H4 (cell line): ENCODE data around the gene CYFIP1. TPM values are rescaled to one million over a fixed set of nuclear protein-coding genes. Genes with fewer than 3 reads are reported as not detected.

ENCODE experiments used
- DNase-seq: peaks from one replicate; pipeline ENCODE4 v3.0.0-alpha.2; 2015; ENCODE audit warnings: low spot score
- total RNA-seq: library from RNA; depleted of rRNA; stranded (reverse); fragments of >200 nt; shearing (Covaris generic); gene quantifications from 2 replicates; pipeline ENCODE4 v1.2.3, GENCODE V29; 2014

The CYFIP1 gene
- total RNA-seq, 1 experiment from 2014 or later = 39.3 TPM

DNA sequence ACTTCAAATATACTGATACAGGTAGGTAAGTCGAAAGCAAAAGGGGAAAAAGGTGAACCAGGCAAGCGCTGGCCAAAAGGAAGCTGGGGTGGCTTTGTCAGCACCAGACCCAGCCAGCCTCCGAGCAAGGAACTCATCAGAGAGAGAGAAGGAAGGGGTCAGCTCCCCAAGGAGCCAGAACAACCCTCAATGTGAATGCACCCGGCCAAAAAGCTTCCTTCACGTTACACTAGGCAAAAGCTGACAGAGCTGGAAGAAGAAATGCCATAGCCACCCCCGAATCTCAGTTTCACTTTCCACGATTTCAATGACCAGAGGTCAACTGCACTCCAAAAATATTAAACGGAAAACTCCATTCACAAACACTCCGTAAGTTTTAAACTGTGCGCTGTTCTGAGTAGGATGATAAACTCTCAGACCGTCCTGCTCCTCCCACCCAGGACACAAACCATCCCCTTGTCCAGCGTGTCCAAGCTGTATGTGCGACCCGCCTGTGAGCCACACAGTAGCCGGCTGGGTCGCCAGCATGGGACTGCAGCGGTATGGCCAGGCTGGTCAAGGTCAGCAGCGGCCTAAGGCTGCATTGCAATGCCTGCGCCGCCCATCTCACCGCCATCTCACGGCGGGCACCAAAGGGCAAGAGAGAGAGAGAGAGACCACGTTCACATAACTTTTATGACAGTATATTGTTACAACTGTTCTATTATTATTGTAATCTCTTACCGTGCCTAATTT, 29.7 kb downstream of the CYFIP1 start:
- DNase-seq = no peak

GRCh38 chr15:22949074-22949547, 31.1 kb downstream of the CYFIP1 start:
- DNase-seq = no peak

DNA sequence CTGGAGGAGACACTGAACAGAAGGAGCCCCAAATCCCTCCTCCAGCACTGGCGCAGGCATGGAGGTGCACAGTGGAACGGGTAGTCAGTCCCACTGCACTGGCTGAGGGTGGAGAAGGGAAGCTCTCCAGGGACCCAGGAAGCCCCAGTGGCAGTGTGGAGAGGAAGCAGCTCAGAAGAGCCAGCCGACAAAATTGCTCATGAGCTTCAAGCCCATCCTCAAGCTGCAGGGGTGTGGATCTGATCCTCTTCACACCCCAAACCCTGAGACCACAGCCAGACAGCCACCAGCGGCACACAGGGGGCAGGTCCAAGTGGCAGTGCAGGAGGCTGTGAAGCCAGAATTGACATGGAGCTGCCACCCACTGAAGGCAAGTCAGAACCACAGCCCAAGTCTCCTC, 32.1 kb downstream of the CYFIP1 start:
- no peak for DNase-seq

- no peak for DNase-seq
Observed at GRCh38 chr15:22947101-22948000, 32.8 kb downstream of the CYFIP1 start.

DNA sequence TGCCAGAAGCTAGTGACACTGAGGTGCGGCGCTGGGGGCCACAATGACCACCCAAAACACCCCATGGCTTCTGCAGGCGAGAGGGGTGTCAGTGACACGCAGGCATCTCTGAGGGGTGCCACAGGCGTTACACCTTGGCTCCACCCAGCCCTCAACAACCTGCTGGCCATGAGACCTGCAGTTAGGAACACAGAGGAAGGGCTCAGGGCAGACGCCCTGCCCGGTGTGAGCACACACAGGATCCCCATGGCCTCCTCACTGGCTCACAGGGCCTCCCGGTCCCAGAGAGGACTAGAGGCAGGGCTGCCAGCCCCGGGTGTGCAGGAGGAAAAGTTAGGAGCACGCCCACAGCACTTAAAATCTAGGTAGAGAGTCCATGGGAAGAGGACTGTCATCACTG, 35.1 kb downstream of the CYFIP1 start:
- no peak for DNase-seq

GRCh38 chr15:22944651-22945050, 35.5 kb downstream of the CYFIP1 start:
- no peak for DNase-seq

DNA sequence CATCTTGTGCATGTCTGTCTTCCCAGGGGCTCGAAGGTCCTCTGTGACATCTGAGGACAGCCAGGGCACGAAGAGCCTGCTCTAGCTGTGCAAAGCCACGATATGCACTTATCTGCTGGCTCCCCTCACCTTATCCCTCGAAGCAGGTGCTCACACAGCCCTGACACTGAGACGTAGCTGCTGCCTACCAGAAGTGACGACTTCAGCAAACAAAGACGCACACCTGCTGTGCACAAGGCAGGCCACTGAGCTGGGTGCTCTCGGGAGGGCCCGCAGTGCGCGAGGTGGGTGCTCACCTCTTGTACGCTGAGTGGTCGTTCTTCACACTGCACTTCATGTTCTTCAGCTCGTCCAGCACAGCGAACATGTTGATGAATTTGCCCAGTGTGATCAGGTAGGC, 37.3 kb downstream of the CYFIP1 start:
- no peak for DNase-seq

DNA sequence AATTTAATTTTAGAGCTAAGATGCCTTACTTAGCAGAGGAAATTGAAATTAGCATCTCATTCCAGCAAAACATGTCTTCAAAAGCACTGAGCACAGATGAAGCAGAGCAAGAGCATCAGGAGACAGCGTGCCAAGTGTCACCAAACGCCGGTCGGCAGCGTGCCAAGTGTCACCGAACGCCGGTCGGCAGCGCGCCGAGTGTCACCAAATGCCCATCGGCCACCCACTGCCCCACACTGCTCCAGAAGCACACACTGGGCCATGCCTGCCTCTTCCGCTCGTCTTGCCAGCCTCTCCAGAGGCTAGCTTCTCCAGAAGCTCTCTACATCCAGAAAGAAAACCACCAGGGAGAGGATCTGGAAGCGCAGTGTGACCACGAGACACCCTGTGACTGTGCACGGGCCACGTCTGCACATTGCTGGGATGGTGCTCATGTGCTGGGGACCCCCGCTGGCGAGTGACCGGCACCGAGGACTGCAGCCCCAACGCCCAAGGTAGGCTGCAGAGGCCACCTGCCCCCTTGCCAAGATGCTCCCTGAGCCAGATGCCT, 37.8 kb downstream of the CYFIP1 start:
- DNase-seq = no peak

GRCh38 chr15:22941179-22941578, 39.0 kb downstream of the CYFIP1 start:
- DNase-seq = no peak

DNA sequence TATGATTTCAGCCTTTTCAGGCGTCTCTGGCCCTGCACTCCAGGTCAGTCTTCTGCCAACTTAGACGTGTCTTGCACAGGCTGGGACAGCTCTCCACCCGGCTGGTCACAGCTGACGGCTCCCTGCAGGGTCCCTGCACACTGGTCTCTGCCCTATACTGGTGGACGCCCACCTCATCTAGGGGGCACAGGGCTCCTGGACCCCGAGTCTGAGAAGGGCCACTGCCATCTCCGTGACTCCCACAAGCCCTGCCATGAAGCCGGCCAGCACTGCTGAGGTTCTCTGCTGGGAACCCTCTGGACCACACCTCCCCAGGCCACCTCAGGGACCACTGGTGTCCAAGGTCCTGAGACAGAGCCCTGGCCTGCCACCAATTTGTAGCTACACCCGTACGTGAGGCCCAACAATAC, 40.5 kb downstream of the CYFIP1 start:
- DNase-seq = no peak

DNA sequence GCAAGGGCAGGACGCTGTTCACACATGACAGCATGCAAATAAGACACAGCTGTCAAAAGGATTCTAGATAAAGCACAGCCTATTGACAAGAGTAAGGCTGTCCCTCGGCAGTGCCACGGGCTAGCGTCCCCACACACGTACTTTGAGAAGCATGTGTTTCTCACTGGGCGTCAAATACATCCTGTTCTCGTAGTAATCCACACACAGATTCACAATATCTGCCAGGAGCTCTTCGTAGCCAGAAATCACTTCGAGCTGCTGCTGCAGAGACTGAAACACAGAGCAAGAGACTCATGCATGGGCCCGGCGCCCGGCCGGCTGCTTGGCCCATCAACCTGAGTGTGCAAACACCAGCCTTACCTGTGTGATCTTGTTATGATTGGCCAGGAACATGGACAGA, 41.1 kb downstream of the CYFIP1 start:
- no peak for DNase-seq

DNA sequence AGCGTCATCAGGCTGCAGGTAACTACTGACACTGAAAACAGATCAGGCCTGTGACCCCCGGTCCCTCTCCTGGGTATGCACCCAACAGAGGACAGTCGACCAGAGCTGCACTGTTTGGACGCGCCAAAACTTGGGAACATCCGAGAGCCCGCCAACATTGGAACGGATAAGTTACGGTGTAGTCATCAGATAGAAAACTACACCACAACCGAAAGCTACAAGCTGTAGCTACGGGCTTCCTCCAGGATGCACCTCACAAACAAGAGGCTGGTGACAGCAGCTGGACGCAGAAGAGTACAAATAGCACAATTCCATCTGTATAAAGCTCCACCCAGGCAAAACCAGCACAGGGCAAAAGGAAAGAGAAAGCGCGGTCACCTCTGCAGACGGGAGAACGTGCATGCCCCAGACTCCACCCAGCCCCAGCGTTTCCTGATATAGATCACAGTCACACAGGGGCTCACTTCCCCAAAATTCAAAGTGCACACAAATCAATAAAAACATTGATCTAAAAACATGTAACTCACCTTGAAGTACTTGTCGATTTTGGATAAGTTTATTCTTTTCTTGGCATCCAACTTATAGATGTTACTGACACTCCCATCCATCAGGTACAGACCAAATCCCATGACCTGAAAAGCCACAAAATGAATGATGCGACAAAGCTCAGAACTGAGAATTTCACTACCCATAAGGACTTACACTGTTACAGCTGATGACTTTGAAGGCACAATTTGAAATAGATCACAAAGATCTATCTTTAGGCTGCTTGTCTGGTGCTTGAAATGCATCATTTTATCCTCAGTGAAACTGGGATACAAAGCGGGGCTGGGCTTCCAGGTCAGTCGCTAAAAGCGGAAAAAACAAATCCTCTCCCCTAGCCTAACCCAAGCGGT, 43.3 kb downstream of the CYFIP1 start:
- no peak for DNase-seq

GRCh38 chr15:22933641-22934061, 46.5 kb downstream of the CYFIP1 start:
- no peak for DNase-seq

DNA sequence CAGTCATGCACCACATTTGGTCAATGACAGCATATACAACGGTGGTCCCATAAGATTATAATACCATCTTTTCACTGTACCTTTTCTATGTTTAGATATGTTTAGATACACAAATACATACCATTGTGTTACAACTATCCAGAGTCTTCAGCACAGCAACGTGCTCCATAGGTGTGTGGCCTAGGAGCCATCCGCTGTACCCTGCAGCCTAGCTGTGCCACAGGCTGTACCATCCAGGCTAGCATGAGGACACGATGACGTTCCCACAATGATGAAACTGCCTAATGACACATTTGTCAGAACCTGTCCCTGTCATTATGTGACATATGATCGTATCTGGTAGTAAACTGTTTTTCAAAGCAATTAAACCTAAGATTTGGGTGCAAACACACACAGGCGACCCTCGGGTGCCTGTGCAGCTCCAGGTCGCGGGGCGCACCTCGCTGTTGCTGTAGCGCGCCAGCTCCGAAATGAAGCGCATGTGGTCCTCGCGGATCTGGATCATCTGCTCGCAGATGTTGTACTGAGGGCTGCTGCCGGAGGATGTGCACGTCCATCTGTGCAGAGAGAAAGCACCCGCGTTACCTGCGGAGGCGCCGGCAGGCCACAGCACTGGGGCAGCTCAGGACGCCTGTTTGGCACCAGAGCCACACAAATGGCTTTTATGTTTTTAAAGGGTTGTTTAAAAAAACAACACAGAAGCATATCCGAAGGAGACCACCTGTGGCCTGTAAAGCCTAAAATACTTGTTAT, 48.2 kb downstream of the CYFIP1 start:
- no peak for DNase-seq

DNA sequence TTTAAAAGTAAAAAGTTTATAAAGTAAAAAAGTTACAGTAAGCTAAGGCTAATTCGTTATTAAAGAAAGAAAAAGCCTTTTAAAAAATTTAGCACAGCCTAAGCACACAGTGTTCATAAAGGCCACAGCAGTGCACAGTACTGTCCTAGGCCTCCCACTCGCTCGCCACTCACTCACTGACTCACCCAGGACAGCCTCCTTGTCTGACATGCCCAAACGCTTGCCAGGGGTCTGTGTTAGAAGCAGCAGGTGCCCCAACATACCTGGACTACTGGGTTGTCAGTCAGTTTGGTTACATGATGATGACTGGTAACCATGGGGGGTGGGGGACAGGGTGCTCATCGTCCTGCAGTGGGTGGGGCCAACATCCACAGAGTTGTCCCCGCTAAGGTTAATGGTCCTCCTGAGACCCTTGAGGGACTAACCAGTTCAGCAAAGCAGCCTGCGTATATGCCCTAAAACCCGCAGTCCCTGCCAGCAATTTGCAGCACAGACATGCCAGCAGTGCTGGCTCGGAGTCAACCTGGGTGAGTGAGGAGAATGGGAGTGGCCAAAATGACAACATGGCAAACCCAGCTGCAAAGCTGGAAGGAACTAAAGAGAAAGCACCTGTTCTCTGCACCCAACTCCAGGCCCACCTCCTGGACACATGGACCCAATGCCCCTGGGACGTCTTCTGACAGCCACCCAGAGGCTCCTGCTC, 49.2 kb downstream of the CYFIP1 start:
- no peak for DNase-seq

GRCh38 chr15:22927761-22928160, 52.4 kb downstream of the CYFIP1 start:
- DNase-seq = no peak

GRCh38 chr15:22925875-22926274, 54.3 kb downstream of the CYFIP1 start:
- DNase-seq = no peak

DNA sequence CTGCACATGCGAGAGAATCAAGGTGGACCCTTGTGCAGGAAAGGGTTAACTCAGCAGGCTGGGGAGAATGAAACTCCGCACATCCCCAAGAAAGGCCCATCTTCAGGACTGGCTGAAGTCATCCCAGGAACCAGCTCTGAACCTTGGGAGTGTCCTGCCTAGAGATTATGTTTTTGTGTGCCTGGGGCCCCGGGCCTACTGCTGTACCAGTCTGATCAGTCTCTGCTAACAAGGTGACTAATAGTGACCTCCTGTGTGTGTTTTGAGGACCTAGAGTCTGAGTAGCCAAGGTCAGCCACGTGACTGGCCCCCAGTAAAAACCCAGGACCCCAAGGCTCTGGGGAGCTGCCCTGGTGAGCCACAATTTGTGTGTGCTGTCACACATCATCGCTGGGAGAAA, 58.2 kb downstream of the CYFIP1 start:
- no peak for DNase-seq

DNA sequence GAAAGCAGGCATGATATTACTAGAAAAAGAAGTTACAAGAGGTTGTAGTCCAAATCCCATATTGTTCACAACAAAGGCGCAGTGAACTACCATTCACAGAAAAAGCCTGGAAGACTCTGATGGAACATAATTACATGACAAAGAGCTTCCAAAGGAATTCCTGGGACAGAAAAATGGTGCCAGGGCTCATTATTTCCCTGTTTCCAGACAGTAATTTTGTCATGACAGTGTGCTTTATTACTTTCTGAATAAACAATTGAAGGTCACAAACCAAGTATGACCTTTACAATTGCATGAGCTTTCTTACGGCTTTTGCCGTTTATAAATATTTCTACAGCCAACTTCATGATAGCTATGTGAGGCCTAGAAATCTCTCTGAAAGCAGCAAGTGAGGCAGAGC, 61.0 kb downstream of the CYFIP1 start:
- no peak for DNase-seq

DNA sequence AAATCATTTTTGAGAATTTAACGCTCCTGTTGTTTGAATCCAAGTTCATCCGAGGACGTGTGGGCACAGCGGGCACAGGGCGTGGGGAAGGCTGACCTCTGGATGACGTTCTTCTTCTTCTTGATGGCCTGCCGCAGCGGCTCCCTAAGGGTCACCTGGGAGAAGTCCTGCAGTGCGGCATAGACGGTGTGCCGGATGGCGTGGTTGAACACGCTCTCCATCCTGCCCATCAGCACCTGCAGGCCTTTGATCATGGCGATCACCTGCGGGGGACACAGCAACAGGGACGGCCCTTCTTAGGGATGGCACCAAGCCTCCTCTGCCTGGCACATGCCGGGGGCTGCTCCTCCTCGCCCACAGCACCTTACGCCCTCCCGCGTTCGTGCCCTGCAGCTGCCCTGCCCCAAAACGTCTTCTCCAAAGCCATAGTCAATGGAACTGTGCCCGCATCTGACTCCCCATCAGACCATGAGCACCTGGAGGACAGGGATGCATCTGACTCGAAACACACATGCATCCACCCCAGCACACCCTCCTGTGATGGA, 61.5 kb downstream of the CYFIP1 start:
- DNase-seq = no peak
